K562 (cell line): ENCODE measurements around the gene BBLN. TPM values are rescaled to one million over a fixed set of nuclear protein-coding genes. Genes with fewer than 3 reads are reported as not detected.

Experiments used
- ARHGAP35 ChIP-seq: fragments of 450-650 bp; IDR thresholded peaks from 2 replicates; pipeline ENCODE4 v1.6.1; 2018; ENCODE audit not compliant: partially characterized antibody
- HDAC1 ChIP-seq, 2 experiments: fragments of 450-650 bp; IDR thresholded peaks; 2 replicates each; pipeline ENCODE4 v1.6.1; 2016 to 2017; ENCODE audit warnings: inconsistent platforms in 1 of 2, mild to moderate bottlenecking in 1 of 2, moderate library complexity in 1 of 2
- PTRF ChIP-seq: fragments of 450-650 bp; IDR thresholded peaks from 2 replicates; pipeline ENCODE4 v1.6.1; 2016; ENCODE audit warnings: mild to moderate bottlenecking, missing genetic modification characterization, missing compliant biosample characterization
- SRSF9 ChIP-seq: fragments of 200-400 bp; formaldehyde crosslinking; IDR thresholded peaks from 2 replicates; pipeline ENCODE4 v1.6.1; 2017; ENCODE audit warnings: low read depth, low read length, borderline replicate concordance
- ZNF695 ChIP-seq: fragments of 450-650 bp; formaldehyde crosslinking; IDR thresholded peaks from 2 replicates; pipeline ENCODE4 v1.4.0; 2020; ENCODE audit warnings: mild to moderate bottlenecking, moderate library complexity
- polyA plus RNA-seq, 8 experiments: library from polyadenylated mRNA; depleted of rRNA in 4 of 8; stranded (reverse) in 5 of 8; unstranded in 3 of 8; fragments of >200 nt; fragmentation: Nextera tagmentation in 2 of 8; fragmentation: Illumina TruSeq in 1 of 8; extraction: Ambion mirVana in 2 of 8; extraction: Trizol in 1 of 8; gene quantifications; 2 replicates each; pipeline versions ENCODE4 v1.2.1 to v1.2.3, GENCODE V29; 2011 to 2014; ENCODE audit warnings: inconsistent platforms in 1 of 8, missing spikeins in 1 of 8
- total RNA-seq, 7 experiments: library from RNA; depleted of rRNA in 6 of 7; stranded (reverse); fragments of >200 nt in 6 of 7; fragmentation: Illumina TruSeq in 2 of 7; extraction: Trizol in 2 of 7; gene quantifications; 2 replicates each; pipeline versions ENCODE4 v1.2.1 to v1.2.3, GENCODE V29; 2011 to 2021; ENCODE audit warnings: low replicate concordance in 1 of 7
- TF ChIP-seq, protein P1 (sequence below): fragments of 200-800 bp; sonication (Bioruptor generic); IDR thresholded peaks from 2 replicates; pipeline ENCODE4 v1.6.1; 2017; ENCODE audit warnings: missing genetic modification characterization, missing compliant biosample characterization
- TF ChIP-seq, protein P2 (sequence below): fragments of 250-450 bp; sonication (Bioruptor Pico); IDR thresholded peaks from 2 replicates; pipeline ENCODE4 v1.4.0; 2020; ENCODE audit warnings: borderline replicate concordance
- TF ChIP-seq, protein P3 (sequence below): fragments of 450-650 bp; IDR thresholded peaks from 2 replicates; pipeline ENCODE4 v1.6.1; 2016; ENCODE audit warnings: mild to moderate bottlenecking, moderate library complexity
- TF ChIP-seq, protein P4 (sequence below): fragments of 250-450 bp; sonication (Bioruptor Pico); IDR thresholded peaks from 2 replicates; pipeline ENCODE4 v1.8.0; 2021; ENCODE audit warnings: moderate library complexity, mild to moderate bottlenecking, inconsistent platforms

BBLN gene
- total and polyA plus RNA-seq, 9 of the 15 experiments (the other 6 are each of a cell fraction or from before 2014, with no cell fraction given) = 4.2 to 331 (median 87.1) TPM

DNA sequence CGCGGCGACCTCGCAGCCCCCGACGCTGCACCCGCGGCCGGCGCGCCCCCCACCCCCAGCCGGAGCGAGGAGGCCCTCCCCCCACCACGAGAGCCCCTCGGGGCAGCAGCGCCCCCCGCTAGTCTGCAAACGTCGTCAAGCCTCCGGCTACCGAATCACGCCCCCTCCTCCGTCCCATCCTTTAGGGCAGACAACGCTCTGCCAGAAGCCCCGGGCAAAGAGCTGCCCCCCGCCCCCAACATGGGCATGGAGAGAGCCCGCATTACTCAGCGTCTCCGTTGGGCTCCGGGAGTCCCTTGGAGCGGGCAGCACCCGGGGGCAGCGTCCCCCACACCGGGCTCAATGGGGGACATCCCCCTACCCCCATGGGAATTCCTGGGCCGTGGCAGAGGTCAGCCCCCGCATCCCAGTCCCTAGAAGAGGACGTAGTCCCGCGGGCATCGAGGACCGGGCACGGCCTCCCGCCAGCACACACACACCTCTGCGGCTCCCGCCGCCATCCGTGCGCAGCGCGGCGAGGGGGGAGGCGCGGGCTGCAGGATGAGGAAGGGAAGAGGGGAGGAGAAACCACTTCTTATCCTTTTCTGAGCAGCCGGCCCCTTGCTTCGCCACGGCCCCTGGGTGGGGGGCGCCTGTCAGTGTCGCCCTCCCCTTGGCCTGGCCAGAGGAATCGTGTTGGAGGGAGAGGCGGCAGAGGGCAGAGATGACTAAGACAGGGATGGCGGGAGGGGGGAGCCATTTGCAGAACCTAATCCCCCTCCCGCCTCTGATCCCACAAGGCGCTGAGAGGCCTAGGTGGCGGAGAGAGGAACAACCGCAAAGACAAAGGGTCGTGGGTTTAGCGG, 43.9 kb downstream of the BBLN start (continued):
- TF ChIP-seq, protein P1, sequence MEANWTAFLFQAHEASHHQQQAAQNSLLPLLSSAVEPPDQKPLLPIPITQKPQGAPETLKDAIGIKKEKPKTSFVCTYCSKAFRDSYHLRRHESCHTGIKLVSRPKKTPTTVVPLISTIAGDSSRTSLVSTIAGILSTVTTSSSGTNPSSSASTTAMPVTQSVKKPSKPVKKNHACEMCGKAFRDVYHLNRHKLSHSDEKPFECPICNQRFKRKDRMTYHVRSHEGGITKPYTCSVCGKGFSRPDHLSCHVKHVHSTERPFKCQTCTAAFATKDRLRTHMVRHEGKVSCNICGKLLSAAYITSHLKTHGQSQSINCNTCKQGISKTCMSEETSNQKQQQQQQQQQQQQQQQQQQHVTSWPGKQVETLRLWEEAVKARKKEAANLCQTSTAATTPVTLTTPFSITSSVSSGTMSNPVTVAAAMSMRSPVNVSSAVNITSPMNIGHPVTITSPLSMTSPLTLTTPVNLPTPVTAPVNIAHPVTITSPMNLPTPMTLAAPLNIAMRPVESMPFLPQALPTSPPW (CRISPR knock-in tag) = no peak
- TF ChIP-seq SRSF9 (no peak), HDAC1 (IDR thresholded peaks at IDR 0.05) (peak in 1 of 2 experiments; percentile 70; a peak in 1 of 4 replicates), ZNF695 (CRISPR knock-in tag) (peak; percentile 73; the same call in 1 of the 2 replicates), ARHGAP35 (no peak), PTRF (no peak)
- TF ChIP-seq, protein P2, sequence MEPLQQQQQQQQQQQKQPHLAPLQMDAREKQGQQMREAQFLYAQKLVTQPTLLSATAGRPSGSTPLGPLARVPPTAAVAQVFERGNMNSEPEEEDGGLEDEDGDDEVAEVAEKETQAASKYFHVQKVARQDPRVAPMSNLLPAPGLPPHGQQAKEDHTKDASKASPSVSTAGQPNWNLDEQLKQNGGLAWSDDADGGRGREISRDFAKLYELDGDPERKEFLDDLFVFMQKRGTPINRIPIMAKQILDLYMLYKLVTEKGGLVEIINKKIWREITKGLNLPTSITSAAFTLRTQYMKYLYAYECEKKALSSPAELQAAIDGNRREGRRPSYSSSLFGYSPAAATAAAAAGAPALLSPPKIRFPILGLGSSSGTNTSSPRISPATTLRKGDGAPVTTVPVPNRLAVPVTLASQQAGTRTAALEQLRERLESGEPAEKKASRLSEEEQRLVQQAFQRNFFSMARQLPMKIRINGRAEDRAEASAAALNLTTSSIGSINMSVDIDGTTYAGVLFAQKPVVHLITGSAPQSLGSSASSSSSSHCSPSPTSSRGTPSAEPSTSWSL (CRISPR knock-in tag) = peak; percentile 93; the same call in 1 of the 2 replicates
- TF ChIP-seq, protein P3, sequence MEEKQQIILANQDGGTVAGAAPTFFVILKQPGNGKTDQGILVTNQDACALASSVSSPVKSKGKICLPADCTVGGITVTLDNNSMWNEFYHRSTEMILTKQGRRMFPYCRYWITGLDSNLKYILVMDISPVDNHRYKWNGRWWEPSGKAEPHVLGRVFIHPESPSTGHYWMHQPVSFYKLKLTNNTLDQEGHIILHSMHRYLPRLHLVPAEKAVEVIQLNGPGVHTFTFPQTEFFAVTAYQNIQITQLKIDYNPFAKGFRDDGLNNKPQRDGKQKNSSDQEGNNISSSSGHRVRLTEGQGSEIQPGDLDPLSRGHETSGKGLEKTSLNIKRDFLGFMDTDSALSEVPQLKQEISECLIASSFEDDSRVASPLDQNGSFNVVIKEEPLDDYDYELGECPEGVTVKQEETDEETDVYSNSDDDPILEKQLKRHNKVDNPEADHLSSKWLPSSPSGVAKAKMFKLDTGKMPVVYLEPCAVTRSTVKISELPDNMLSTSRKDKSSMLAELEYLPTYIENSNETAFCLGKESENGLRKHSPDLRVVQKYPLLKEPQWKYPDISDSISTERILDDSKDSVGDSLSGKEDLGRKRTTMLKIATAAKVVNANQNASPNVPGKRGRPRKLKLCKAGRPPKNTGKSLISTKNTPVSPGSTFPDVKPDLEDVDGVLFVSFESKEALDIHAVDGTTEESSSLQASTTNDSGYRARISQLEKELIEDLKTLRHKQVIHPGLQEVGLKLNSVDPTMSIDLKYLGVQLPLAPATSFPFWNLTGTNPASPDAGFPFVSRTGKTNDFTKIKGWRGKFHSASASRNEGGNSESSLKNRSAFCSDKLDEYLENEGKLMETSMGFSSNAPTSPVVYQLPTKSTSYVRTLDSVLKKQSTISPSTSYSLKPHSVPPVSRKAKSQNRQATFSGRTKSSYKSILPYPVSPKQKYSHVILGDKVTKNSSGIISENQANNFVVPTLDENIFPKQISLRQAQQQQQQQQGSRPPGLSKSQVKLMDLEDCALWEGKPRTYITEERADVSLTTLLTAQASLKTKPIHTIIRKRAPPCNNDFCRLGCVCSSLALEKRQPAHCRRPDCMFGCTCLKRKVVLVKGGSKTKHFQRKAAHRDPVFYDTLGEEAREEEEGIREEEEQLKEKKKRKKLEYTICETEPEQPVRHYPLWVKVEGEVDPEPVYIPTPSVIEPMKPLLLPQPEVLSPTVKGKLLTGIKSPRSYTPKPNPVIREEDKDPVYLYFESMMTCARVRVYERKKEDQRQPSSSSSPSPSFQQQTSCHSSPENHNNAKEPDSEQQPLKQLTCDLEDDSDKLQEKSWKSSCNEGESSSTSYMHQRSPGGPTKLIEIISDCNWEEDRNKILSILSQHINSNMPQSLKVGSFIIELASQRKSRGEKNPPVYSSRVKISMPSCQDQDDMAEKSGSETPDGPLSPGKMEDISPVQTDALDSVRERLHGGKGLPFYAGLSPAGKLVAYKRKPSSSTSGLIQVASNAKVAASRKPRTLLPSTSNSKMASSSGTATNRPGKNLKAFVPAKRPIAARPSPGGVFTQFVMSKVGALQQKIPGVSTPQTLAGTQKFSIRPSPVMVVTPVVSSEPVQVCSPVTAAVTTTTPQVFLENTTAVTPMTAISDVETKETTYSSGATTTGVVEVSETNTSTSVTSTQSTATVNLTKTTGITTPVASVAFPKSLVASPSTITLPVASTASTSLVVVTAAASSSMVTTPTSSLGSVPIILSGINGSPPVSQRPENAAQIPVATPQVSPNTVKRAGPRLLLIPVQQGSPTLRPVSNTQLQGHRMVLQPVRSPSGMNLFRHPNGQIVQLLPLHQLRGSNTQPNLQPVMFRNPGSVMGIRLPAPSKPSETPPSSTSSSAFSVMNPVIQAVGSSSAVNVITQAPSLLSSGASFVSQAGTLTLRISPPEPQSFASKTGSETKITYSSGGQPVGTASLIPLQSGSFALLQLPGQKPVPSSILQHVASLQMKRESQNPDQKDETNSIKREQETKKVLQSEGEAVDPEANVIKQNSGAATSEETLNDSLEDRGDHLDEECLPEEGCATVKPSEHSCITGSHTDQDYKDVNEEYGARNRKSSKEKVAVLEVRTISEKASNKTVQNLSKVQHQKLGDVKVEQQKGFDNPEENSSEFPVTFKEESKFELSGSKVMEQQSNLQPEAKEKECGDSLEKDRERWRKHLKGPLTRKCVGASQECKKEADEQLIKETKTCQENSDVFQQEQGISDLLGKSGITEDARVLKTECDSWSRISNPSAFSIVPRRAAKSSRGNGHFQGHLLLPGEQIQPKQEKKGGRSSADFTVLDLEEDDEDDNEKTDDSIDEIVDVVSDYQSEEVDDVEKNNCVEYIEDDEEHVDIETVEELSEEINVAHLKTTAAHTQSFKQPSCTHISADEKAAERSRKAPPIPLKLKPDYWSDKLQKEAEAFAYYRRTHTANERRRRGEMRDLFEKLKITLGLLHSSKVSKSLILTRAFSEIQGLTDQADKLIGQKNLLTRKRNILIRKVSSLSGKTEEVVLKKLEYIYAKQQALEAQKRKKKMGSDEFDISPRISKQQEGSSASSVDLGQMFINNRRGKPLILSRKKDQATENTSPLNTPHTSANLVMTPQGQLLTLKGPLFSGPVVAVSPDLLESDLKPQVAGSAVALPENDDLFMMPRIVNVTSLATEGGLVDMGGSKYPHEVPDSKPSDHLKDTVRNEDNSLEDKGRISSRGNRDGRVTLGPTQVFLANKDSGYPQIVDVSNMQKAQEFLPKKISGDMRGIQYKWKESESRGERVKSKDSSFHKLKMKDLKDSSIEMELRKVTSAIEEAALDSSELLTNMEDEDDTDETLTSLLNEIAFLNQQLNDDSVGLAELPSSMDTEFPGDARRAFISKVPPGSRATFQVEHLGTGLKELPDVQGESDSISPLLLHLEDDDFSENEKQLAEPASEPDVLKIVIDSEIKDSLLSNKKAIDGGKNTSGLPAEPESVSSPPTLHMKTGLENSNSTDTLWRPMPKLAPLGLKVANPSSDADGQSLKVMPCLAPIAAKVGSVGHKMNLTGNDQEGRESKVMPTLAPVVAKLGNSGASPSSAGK = no peak
- TF ChIP-seq, protein P4, sequence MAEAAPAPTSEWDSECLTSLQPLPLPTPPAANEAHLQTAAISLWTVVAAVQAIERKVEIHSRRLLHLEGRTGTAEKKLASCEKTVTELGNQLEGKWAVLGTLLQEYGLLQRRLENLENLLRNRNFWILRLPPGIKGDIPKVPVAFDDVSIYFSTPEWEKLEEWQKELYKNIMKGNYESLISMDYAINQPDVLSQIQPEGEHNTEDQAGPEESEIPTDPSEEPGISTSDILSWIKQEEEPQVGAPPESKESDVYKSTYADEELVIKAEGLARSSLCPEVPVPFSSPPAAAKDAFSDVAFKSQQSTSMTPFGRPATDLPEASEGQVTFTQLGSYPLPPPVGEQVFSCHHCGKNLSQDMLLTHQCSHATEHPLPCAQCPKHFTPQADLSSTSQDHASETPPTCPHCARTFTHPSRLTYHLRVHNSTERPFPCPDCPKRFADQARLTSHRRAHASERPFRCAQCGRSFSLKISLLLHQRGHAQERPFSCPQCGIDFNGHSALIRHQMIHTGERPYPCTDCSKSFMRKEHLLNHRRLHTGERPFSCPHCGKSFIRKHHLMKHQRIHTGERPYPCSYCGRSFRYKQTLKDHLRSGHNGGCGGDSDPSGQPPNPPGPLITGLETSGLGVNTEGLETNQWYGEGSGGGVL (CRISPR knock-in tag) = no peak
